Stimulated activated CD4-positive, alpha-beta T cell treated with anti-CD3 and anti-CD28 coated beads, Interleukin-15, amount 100 ng/mL, for 48 hours (primary cell): ENCODE measurements around the gene C20orf204.
A peak's percentile ranks its signal among the peaks of the same experiment; 100 is the strongest.

Experiments used
- DNase-seq, 2 donors: peaks; one replicate each; pipeline ENCODE4 v3.0.0-alpha.2; 2020; ENCODE audit warnings: low read depth in 2 of 2

Gene C20orf204

GRCh38 chr20:64027981-64028685 lies 7.8 kb upstream of the C20orf204 start:
- no peak for DNase-seq

GRCh38 chr20:64029293-64030117 lies 6.5 kb upstream of the C20orf204 start:
- DNase-seq = no peak

DNA sequence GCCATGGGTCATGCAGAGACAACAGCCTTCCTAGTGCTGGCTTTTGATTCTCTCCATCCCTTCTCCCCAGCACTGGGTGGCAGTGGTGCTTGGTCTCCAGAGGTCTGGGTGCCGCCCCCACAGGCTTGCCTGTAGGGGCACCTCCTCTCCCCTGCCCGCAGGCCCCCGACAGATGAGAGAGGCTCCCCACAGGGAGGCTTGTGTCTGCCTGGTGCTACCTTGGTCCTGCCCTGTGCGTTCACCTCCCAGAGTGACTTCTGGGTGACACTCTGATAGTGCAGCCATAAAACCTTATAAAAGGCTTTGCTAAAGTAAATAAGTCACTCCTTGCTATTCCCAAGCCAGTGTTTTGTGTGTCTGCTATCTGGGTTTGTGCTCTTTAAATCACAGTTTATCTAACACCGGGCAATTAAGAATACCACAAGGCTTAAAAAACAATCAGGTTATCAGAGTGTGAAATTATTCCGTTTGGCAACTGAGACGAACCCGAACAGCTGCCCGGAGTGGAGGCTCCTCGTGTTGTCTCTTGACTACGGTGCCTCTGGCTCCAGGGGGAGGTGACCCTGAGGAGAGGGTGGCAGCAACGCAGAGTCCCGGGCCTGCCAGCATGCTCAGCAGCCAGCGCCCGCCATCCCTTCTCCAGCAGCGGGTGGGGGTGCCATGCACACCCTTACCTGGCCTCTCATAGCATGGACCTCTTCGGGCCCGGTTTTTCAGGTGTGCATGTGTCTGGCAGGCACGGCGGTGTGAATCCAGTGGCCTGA lies 5.4 kb upstream of the C20orf204 start:
- DNase-seq = no peak

GRCh38 chr20:64031822-64032314 lies 4.1 kb upstream of the C20orf204 start:
- no peak for DNase-seq

GRCh38 chr20:64032706-64033624 lies 3.0 kb upstream of the C20orf204 start:
- no peak for DNase-seq

- no peak for DNase-seq
Measured at GRCh38 chr20:64033981-64034493, 1.9 kb upstream of the C20orf204 start.

- DNase-seq = no peak
Measured at GRCh38 chr20:64035066-64035932, 683 bp upstream of the C20orf204 start.

GRCh38 chr20:64036346-64037198 lies 590 bp downstream of the C20orf204 start:
- DNase-seq = no peak

- no peak for DNase-seq
Measured at GRCh38 chr20:64037199-64037497, 1.2 kb downstream of the C20orf204 start.

DNA sequence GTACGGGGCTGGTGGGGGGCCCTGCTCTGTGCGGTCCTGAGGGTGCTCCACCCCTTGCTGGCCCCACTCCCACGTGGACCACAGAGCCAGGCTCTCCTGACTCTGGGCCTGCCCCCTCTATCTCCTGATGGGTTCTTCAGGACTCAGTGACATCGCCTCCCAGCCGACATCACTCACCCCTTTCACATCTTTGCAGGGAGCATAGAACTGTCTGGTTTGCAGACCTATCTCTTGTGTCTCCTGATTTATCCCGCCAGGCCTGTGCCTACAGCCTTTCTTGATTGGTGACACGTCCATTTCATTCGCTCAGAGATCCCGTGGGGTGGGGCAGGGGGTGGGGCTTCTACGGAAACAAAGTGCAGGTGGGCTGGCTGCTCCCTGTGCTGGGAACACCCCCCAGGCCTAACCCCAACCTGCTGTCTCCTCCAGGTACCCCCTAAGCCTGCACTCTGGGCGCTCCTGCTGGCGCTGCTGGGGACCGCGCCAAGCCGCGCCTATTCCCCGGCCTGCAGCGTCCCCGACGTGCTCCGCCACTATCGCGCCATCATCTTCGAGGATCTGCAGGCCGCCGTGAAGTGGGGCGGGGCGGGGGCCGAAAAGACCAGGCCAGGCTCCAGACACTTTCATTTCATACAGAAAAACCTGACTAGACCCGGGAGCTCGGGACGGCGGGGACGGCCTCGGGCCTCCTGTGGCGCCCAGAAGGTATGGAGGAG lies 1.7 kb downstream of the C20orf204 start:
- no peak for DNase-seq

- DNase-seq = no peak
Measured at GRCh38 chr20:64038224-64038564, 2.2 kb downstream of the C20orf204 start.

DNA sequence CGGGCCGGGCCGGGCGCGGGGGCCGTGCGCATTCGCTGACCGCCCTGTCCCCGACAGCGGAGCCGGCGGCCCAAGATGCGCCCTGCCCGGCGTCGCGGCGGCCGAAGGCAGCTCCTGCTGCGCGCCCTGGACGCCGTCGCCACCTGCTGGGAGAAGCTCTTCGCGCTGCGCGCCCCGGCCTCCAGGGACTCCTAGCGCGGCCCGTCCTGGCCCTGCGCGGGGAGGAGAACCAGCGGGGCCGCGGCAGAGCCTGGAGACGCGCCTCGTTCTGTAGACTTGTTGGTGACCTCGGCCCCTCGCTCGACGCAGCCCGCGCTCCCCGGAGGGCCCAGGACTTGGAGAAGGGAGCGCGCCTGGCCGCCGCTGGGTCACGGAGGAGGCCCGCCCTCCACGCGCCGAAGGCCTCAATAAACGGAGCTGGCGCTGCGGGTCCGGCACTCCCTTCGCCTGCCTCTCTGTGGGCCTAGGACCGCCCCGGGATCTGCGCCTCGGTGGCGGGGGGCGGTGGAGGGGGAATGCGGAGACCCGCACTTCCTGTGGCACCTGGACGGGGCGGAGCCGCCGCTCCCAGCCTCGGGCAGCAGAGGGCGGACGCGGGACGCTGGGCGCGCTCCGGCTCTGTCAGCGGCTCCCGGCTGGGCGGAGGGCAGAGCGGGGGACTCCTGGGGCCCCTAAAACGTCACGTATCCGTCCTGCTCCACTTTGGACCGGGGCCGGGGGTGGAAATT lies 2.7 kb downstream of the C20orf204 start:
- DNase-seq = peak; percentile 54 to 71

GRCh38 chr20:64039293-64040160 lies 3.5 kb downstream of the C20orf204 start:
- no peak for DNase-seq

GRCh38 chr20:64040231-64041039 lies 4.5 kb downstream of the C20orf204 start:
- no peak for DNase-seq

DNA sequence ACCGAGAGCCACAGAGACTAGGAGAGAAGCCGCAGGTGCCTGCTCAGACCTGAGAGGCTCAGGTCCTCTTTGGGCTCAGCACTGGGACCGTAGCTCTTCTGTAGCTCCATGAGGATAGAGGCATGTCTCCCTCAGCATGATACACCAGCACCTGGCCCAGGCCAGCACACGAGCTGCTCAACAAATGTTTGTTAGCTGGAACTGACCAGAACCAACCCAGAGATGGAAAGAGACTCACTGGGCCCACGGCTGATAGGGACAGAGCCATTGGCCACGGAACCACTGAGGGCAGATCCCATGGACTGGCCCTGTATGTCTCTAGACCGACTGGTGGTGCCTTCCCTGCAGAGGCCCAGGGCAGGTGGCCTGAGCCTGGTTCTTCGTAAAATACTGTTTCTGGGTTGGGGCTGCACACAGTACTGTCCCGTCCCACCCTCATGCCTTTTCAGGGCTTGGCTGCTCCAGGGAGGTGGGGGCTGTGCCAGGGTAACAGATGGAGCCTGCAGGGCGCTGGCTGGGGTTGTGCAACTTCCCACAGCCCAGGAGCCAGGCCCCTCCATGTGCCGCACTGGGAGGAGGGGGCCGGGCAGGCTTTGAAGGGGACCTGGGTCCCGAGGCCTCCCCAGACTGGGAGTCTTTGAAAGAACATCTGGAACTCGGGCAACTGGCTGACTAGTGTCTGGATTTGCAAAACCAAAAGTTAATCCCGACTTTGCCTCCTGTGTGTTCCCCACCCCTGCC lies 5.2 kb downstream of the C20orf204 start:
- DNase-seq = no peak

- no peak for DNase-seq
Measured at GRCh38 chr20:64041781-64042053, 5.7 kb downstream of the C20orf204 start.
